Esophagus muscularis mucosa (tissue), 4 donors: ENCODE measurements around the gene MVB12B. TPM values are rescaled to one million over a fixed set of nuclear protein-coding genes. Genes with fewer than 3 reads are reported as not detected.

Source experiments
- DNase-seq: peaks from one replicate; pipeline ENCODE4 v3.0.0-alpha.2; 2017; ENCODE audit errors: extremely low spot score
- H3K27ac ChIP-seq, 4 donors: fragments of 200-600 bp; sonication (generic); replicated peaks in 1 of 4; 1 replicate in 3 of 4; 2 replicates in 1 of 4; pipeline ENCODE4 v1.5.1; 2016 to 2019; ENCODE audit warnings: mild to moderate bottlenecking in 1 of 4
- H3K27me3 ChIP-seq, 4 donors: fragments of 200-600 bp; sonication (generic); one replicate each; pipeline versions ENCODE4 v1.5.1 to v1.6.0; 2016 to 2019
- H3K36me3 ChIP-seq, 4 donors: fragments of 200-600 bp; sonication (generic); one replicate each; pipeline ENCODE4 v1.5.1; 2016 to 2019
- H3K4me1 ChIP-seq, 4 donors: fragments of 200-600 bp; sonication (generic); one replicate each; pipeline ENCODE4 v1.5.1; 2016 to 2019
- H3K4me3 ChIP-seq, 4 donors: fragments of 200-600 bp; sonication (generic); 1 replicate in 2 of 4; 2 replicates in 2 of 4; pipeline ENCODE4 v1.5.1; 2016 to 2019; ENCODE audit warnings: mild to moderate bottlenecking in 4 of 4, moderate library complexity in 1 of 4
- H3K9me3 ChIP-seq, 4 donors: fragments of 200-600 bp; sonication (generic); 1 replicate in 3 of 4; 2 replicates in 1 of 4; pipeline ENCODE4 v1.5.1; 2016 to 2019
- EP300 ChIP-seq: sonication (generic); formaldehyde crosslinking; IDR thresholded peaks from one replicate; pipeline ENCODE4 v1.6.1; 2017; ENCODE audit warnings: antibody characterized with exemption
- POLR2A ChIP-seq: fragments of 450-650 bp; IDR thresholded peaks from one replicate; pipeline ENCODE4 v1.6.1; 2017; ENCODE audit warnings: antibody characterized with exemption, moderate library complexity, mild to moderate bottlenecking, low read depth
- POLR2AphosphoS5 ChIP-seq, 2 donors: sonication (generic); formaldehyde crosslinking; IDR thresholded peaks; one replicate each; pipeline ENCODE4 v1.6.1; 2017; ENCODE audit warnings: antibody characterized with exemption in 2 of 2
- WGBS: methylation state at CpG from one replicate; pipeline ENCODE4 v1.1.5; 2018; 5-methylcytosine and 5-hydroxymethylcytosine counted together
- intact Hi-C: fragments of 100-400 bp; cut with DNase I; formaldehyde crosslinking; loops from one replicate; pipeline ENCODE4 v1.15.1; 2023
- total RNA-seq, 4 donors: library from RNA; depleted of rRNA; stranded (reverse); fragments of >200 nt; gene quantifications; one replicate each; pipeline versions ENCODE4 v1.1.0 to v1.2.1, GENCODE V29; 2016
- TF ChIP-seq, protein P1 (sequence below), 3 experiments: fragments of 200-600 bp in 2 of 3; fragments of 450-650 bp in 1 of 3; sonication (generic) in 2 of 3; IDR thresholded peaks; one replicate each; pipeline ENCODE4 v1.5.1; 2017 to 2019; ENCODE audit warnings: antibody characterized with exemption in 3 of 3, mild to moderate bottlenecking in 2 of 3, moderate library complexity in 1 of 3

Gene MVB12B
- total RNA-seq, 4 donors from 2014 or later: 14.1 to 25.0 (median 18.4) TPM

DNA sequence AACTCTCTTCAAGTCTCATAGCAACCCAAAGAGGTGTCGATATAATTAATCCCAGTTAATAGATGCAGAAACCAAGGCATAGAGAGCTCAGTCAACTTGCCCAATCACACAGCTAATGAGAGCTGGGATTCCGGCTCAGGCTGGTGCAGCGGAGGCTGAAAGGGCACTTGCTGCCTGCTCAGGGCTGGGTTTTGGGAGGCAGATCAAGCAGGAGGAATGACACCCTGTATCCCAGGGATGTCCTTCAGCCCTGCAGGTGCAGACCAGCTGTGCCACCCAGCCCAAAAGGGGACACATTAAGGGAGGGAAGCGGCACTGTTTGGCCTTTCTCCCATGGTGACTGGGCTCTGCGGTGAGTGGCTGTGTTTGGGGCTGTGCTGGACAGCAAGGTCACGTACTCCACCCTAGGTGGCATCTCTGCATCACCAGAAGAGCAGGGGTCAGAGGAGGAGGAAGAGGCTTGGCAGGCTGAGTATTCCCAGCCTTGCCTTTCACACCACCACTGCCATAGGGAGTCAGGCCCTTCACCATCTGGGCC lies 124.1 kb downstream of the MVB12B start:
- intact Hi-C loops: no loop called here
- H3K4me1 ChIP-seq: no peaks in the 10 kb centered on the region
- no peaks in the 10 kb centered on the region for H3K27me3 ChIP-seq
- TF ChIP-seq POLR2A (no peak), EP300 (no peak)
- TF ChIP-seq, protein P1, sequence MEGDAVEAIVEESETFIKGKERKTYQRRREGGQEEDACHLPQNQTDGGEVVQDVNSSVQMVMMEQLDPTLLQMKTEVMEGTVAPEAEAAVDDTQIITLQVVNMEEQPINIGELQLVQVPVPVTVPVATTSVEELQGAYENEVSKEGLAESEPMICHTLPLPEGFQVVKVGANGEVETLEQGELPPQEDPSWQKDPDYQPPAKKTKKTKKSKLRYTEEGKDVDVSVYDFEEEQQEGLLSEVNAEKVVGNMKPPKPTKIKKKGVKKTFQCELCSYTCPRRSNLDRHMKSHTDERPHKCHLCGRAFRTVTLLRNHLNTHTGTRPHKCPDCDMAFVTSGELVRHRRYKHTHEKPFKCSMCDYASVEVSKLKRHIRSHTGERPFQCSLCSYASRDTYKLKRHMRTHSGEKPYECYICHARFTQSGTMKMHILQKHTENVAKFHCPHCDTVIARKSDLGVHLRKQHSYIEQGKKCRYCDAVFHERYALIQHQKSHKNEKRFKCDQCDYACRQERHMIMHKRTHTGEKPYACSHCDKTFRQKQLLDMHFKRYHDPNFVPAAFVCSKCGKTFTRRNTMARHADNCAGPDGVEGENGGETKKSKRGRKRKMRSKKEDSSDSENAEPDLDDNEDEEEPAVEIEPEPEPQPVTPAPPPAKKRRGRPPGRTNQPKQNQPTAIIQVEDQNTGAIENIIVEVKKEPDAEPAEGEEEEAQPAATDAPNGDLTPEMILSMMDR (IDR thresholded peaks at IDR 0.05): no peak
- H3K9me3 ChIP-seq: no peaks in the 10 kb centered on the region
- no peak for DNase-seq
- H3K4me3 ChIP-seq: no peak overlapping the region
- WGBS: 96% methylated on average over 4 of the region's 6 CpGs
- peaks cover 7 to 31% (median 13%) of the 10 kb centered on the region in 4 donors for H3K36me3 ChIP-seq
- no peak overlapping the region for H3K27ac ChIP-seq

GRCh38 chr9:126451316-126451885 lies 124.8 kb downstream of the MVB12B start:
- Histone ChIP-seq H3K27ac (no peak overlapping the region), H3K4me3 (no peak overlapping the region), H3K9me3 (no peaks in the 10 kb centered on the region), H3K27me3 (no peaks in the 10 kb centered on the region), H3K36me3 (peaks cover 7 to 31% (median 14%) of the 10 kb centered on the region in 4 donors), H3K4me1 (peaks cover 0 to 3% (median 0%) of the 10 kb centered on the region in 4 donors)
- TF ChIP-seq EP300 (no peak), POLR2AphosphoS5 (IDR thresholded peaks at IDR 0.05) (no peak), POLR2A (no peak)
- TF ChIP-seq, protein P1 (IDR thresholded peaks at IDR 0.05): no peak
- intact Hi-C loops: no loop called here
- WGBS: 84% methylated on average over 4 of the region's 6 CpGs
- DNase-seq: no peak

DNA sequence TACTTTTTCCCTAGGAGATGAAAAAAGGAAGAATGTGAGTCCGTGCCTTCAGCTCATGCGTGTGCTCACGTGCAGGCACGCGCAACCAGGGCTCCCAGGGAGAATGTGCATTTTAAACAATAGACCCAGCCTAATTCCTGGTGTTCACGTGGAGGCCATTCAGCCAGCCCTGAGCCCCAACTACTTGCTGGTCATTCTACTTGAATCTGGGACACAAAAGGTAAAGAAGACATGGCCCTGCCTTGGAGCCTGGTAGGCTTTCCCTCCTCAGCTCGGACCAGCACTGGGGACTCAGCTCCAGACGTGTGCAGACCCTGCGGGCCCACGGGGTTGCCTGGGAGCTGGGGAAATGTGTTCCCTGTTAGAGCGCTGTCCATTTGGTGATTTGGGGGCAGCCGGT lies 125.5 kb downstream of the MVB12B start:
- H3K4me3 ChIP-seq: no peak overlapping the region
- H3K9me3 ChIP-seq: no peaks in the 10 kb centered on the region
- WGBS: 93% methylated on average over 8 of the region's 12 CpGs
- no peak overlapping the region for H3K27ac ChIP-seq
- DNase-seq: no peak
- H3K4me1 ChIP-seq: peaks cover 0 to 7% (median 0%) of the 10 kb centered on the region in 4 donors
- no peaks in the 10 kb centered on the region for H3K27me3 ChIP-seq
- intact Hi-C loops: no loop called here
- peaks cover 7 to 31% (median 18%) of the 10 kb centered on the region in 4 donors for H3K36me3 ChIP-seq
- TF ChIP-seq POLR2A (no peak), POLR2AphosphoS5 (IDR thresholded peaks at IDR 0.05) (no peak), EP300 (no peak)
- TF ChIP-seq, protein P1 (IDR thresholded peaks at IDR 0.05): no peak

GRCh38 chr9:126453156-126453963 lies 126.7 kb downstream of the MVB12B start:
- TF ChIP-seq, protein P1 (IDR thresholded peaks at IDR 0.05): no peak
- TF ChIP-seq EP300 (no peak), POLR2A (no peak), POLR2AphosphoS5 (IDR thresholded peaks at IDR 0.05) (no peak)
- Histone ChIP-seq H3K4me3 (no peak overlapping the region), H3K9me3 (no peaks in the 10 kb centered on the region), H3K27ac (no peak overlapping the region), H3K27me3 (no peaks in the 10 kb centered on the region), H3K36me3 (peaks cover 3 to 27% (median 12%) of the 10 kb centered on the region in 4 donors), H3K4me1 (peaks cover 0 to 7% (median 0%) of the 10 kb centered on the region in 4 donors)
- DNase-seq: no peak
- intact Hi-C loops: no loop called here
- 90% methylated on average over 14 of the region's 14 CpGs for WGBS
